ENCODE data around the gene ACAT2.
"Not testable (repeated sequence)": the region's sequence is repeated elsewhere in the genome, so short reads cannot be mapped to it uniquely, and the experiment has no call there.

The ACAT2 gene

GRCh38 chr6:159800141-159800865, 38.5 kb downstream of the ACAT2 start, which contains the start of gene PNLDC1:
TSS of gene PNLDC1 (plus strand) at chr6:159800276. CDS start at chr6:159800308, 32 bp downstream.
- Mint-ChIP-seq H3K27me3 (no peaks in the 10 kb centered on the region), H3K36me3 (peaks cover 21 to 32% of the 10 kb centered on the region in 2 donors), H3K27ac (no peak within 1 kb of the TSS), H3K9me3 (no peaks in the 10 kb centered on the region), H3K4me3 (no peak within 1 kb of the TSS), H3K4me1 (peaks cover 6 to 22% of the 10 kb centered on the region in 2 donors)
- no peak for DNase-seq
- no peak for ATAC-seq (replicated peaks)

DNA sequence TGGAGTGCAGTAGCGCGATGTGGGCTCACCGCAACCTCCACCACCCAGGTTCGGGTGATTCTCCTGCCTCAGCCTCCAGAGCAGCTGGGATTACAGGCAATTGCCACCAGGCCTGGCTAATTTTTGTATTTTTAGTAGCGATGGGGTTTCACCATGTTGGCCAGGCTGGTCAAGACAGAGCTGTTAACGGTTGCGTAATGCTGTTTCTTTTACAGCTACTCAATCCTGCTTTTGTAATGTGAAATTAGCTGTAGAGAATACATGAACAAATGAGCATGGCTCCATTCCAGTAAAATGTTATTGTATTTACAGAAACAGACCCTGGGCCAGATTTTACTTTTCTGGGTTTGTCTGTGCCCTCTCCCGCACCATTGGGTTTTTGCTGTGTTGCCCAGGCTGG, 40.1 kb downstream of the ACAT2 start:
- DNase-seq (no peak), ATAC-seq (replicated peaks) (no peak)
- Mint-ChIP-seq H3K27me3 (no peaks in the 10 kb centered on the region), H3K9me3 (no peaks in the 10 kb centered on the region), H3K4me3 (no peak overlapping the region), H3K36me3 (peaks cover 19 to 36% of the 10 kb centered on the region in 2 donors), H3K27ac (no peak overlapping the region), H3K4me1 (peaks cover 4 to 11% of the 10 kb centered on the region in 2 donors)

- no peaks in the 10 kb centered on the region for H3K27me3 Mint-ChIP-seq
- no peak for DNase-seq
- no peak overlapping the region for H3K27ac Mint-ChIP-seq
- H3K4me3 Mint-ChIP-seq = no peak overlapping the region
- no peak for ATAC-seq (replicated peaks)
- no peaks in the 10 kb centered on the region for H3K9me3 Mint-ChIP-seq
- peaks cover 0 to 1% of the 10 kb centered on the region in 2 donors for H3K4me1 Mint-ChIP-seq
- H3K36me3 Mint-ChIP-seq = peaks cover 14 to 25% of the 10 kb centered on the region in 2 donors
These were observed 42.7 kb downstream of the ACAT2 start for GRCh38 chr6:159804504-159804903.

DNA sequence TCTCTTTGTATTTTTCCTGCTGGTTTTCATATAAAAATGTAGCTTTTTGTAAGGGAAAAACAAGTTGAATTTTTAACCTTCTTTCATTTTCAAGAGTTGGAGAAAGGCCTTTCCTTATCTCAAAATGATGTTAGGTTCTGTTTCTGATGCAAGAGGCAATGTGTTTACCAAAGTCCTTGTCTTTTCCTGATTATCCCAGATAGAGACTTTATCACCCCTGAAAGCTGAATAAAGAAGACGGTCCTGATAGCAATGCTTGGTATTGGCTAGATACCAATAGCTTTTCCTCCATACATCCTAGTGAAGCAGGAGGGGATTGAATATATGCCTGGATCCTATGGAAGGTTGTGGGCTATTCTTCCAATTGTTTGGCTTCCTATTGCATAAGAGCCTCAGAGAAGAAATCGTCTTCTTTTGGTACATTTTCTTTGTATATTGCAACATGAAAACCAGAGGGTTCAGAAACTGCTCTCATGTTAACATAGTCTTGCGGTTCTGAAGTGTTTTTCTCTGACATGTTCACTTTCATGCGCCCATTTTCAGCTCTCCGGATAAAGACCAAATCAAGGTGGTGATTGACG, 43.7 kb downstream of the ACAT2 start:
- Mint-ChIP-seq H3K27ac (no peak overlapping the region), H3K9me3 (no peaks in the 10 kb centered on the region), H3K4me1 (peaks cover 0 to 3% of the 10 kb centered on the region in 2 donors), H3K36me3 (peaks cover 12 to 23% of the 10 kb centered on the region in 2 donors), H3K4me3 (no peak overlapping the region), H3K27me3 (no peaks in the 10 kb centered on the region)
- no peak for ATAC-seq (replicated peaks)
- no peak for DNase-seq

- H3K9me3 Mint-ChIP-seq = no peaks in the 10 kb centered on the region
- H3K4me1 Mint-ChIP-seq = peaks cover 0 to 3% of the 10 kb centered on the region in 2 donors
- no peaks in the 10 kb centered on the region for H3K27me3 Mint-ChIP-seq
- H3K4me3 Mint-ChIP-seq = no peak overlapping the region
- ATAC-seq (replicated peaks) (no peak), DNase-seq (no peak)
- H3K27ac Mint-ChIP-seq = no peak overlapping the region
- peaks cover 12 to 26% of the 10 kb centered on the region in 2 donors for H3K36me3 Mint-ChIP-seq
These were observed 44.2 kb downstream of the ACAT2 start for GRCh38 chr6:159806021-159806458.

- H3K4me3 Mint-ChIP-seq = no peak overlapping the region
These were observed 45.5 kb downstream of the ACAT2 start for GRCh38 chr6:159807150-159807858.

GRCh38 chr6:159808647-159809046, 46.8 kb downstream of the ACAT2 start:
- Mint-ChIP-seq H3K4me3 (no peak overlapping the region), H3K27me3 (no peaks in the 10 kb centered on the region), H3K4me1 (peaks cover 6 to 9% of the 10 kb centered on the region in 2 donors), H3K27ac (no peak overlapping the region), H3K36me3 (peaks cover 9 to 26% of the 10 kb centered on the region in 2 donors), H3K9me3 (no peaks in the 10 kb centered on the region)
- ATAC-seq (replicated peaks) (no peak), DNase-seq (no peak)

More at GRCh38 chr6:159807150-159807858, 45.5 kb downstream of the ACAT2 start:
- Mint-ChIP-seq H3K36me3 (peaks cover 12 to 26% of the 10 kb centered on the region in 2 donors), H3K9me3 (no peaks in the 10 kb centered on the region), H3K27me3 (no peaks in the 10 kb centered on the region), H3K27ac (no peak overlapping the region), H3K4me1 (peaks cover 6 to 9% of the 10 kb centered on the region in 2 donors)
- DNase-seq (no peak), ATAC-seq (replicated peaks) (no peak)

GRCh38 chr6:159809149-159809548, 47.3 kb downstream of the ACAT2 start:
- Mint-ChIP-seq H3K27ac (no peak overlapping the region), H3K4me3 (no peak overlapping the region), H3K4me1 (peaks cover 6 to 9% of the 10 kb centered on the region in 2 donors), H3K9me3 (no peaks in the 10 kb centered on the region), H3K27me3 (no peaks in the 10 kb centered on the region), H3K36me3 (peaks cover 14 to 31% of the 10 kb centered on the region in 2 donors)
- no peak for ATAC-seq (replicated peaks)
- no peak for DNase-seq

- Mint-ChIP-seq H3K4me3 (no peak overlapping the region), H3K27ac (peak overlapping the region; percentile 2), H3K9me3 (no peaks in the 10 kb centered on the region), H3K27me3 (no peaks in the 10 kb centered on the region), H3K4me1 (peaks cover 6 to 9% of the 10 kb centered on the region in 2 donors), H3K36me3 (peaks cover 11 to 33% of the 10 kb centered on the region in 2 donors)
- DNase-seq = no peak
- ATAC-seq (replicated peaks) = no peak
These were observed 51.9 kb downstream of the ACAT2 start for GRCh38 chr6:159813781-159814180.

DNA sequence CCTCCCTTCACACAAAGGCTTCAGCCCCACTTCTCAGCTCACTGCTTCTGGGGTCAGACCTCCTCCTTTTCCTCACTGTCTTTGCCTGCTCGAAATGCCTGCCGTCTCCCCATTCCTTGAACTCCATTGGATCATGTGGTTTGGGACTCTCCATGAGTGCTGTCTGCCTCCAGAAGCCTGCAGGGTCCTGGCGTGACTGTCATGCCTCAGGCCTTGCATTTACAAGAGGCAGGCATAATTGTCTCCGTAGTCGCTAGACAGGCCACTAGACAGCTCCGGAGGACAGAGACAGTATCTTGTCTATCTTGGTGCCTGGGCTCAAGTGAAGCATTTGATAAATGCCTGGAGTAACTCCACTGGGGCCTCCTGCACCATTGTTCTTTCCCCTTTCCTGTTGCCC, 53.6 kb downstream of the ACAT2 start:
- Mint-ChIP-seq H3K27ac (no peak overlapping the region), H3K36me3 (peaks cover 18 to 42% of the 10 kb centered on the region in 2 donors), H3K9me3 (no peaks in the 10 kb centered on the region), H3K4me1 (peaks cover 16 to 19% of the 10 kb centered on the region in 2 donors), H3K4me3 (no peak overlapping the region), H3K27me3 (peaks cover 3 to 6% of the 10 kb centered on the region in 2 donors)
- no peak for DNase-seq
- ATAC-seq (replicated peaks) = no peak

GRCh38 chr6:159816775-159817174, 54.9 kb downstream of the ACAT2 start:
- H3K9me3 Mint-ChIP-seq; DNase-seq; H3K4me3 Mint-ChIP-seq; H3K27ac Mint-ChIP-seq; ATAC-seq (replicated peaks); H3K27me3 Mint-ChIP-seq: not testable (repeated sequence)
- Mint-ChIP-seq H3K36me3 (peaks cover 18 to 41% of the 10 kb centered on the region in 2 donors), H3K4me1 (peaks cover 19 to 26% of the 10 kb centered on the region in 2 donors)

DNA sequence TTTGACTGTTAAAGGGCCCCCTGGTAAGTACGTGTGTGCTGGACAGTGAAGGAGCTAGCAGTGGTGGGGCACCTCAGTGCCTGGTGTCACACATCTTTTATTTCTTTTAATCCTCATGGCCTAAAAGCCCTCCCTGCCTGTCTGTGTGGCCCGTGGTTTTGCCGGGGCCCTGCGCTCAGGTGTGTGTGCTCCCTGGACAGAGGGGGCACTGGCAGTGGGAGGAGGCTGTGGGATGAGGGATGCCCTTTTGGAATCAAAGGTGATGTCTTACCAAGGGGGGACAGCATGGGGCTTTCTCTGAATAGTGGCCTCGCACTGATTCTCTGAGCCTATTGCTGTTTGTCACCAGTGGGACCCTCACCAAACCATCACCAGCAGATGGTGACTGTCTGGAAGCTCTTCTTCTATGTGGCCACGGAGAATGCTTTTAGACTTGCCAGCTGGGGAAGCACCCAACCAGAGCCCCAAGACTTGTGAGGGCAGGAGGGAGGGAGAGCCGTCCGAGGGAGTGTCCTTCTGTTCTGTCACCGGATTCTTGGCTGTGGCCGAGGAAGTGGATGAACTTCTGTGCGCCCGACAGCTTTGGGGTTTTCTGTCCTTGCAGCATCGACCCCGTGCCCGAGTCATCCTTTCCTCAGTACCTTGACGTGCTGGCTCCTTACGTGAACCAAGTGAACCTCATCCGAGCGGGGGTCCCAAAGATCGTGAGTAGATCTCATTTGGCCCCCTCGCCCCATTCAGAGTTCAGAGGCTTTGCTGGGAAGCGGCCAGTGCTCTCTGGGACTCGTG, 56.3 kb downstream of the ACAT2 start:
- no peak overlapping the region for H3K4me3 Mint-ChIP-seq
- peaks cover 4 to 6% of the 10 kb centered on the region in 2 donors for H3K27me3 Mint-ChIP-seq
- H3K36me3 Mint-ChIP-seq = peaks cover 18 to 48% of the 10 kb centered on the region in 2 donors
- peaks cover 17 to 24% of the 10 kb centered on the region in 2 donors for H3K4me1 Mint-ChIP-seq
- H3K9me3 Mint-ChIP-seq = no peaks in the 10 kb centered on the region
- no peak overlapping the region for H3K27ac Mint-ChIP-seq
- ATAC-seq (replicated peaks) (no peak), DNase-seq (no peak)

GRCh38 chr6:159819098-159819497, 57.3 kb downstream of the ACAT2 start:
- peaks cover 4 to 6% of the 10 kb centered on the region in 2 donors for H3K27me3 Mint-ChIP-seq
- peaks cover 17 to 24% of the 10 kb centered on the region in 2 donors for H3K4me1 Mint-ChIP-seq
- H3K36me3 Mint-ChIP-seq = peaks cover 17 to 49% of the 10 kb centered on the region in 2 donors
- peak overlapping the region; percentile 72 to 74 for H3K4me3 Mint-ChIP-seq
- H3K27ac Mint-ChIP-seq = no peak overlapping the region
- no peak for DNase-seq
- H3K9me3 Mint-ChIP-seq = peaks cover 0 to 2% of the 10 kb centered on the region in 2 donors
- ATAC-seq (replicated peaks) = no peak
